IMR-90 (cell line): ENCODE data around the gene PFKFB1. TPM values are rescaled to one million over a fixed set of nuclear protein-coding genes. Genes with fewer than 3 reads are reported as not detected.

ENCODE experiments used
- ATAC-seq: fragments of 200-7000 bp; cut with Tn5 transposase; 2 replicates; pipeline ENCODE4 v1.9.1; 2020; ENCODE audit warnings: low read depth, mild to moderate bottlenecking, moderate library complexity
- BruUV-seq: library from RNA; stranded (reverse); fragments of 400-500 nt; replicated peaks from 2 replicates; lab custom pipeline; 2021; lab: Mats Ljungman, UMichigan
- CTCF ChIA-PET: fragments of 300-600 bp; formaldehyde crosslinking; extraction: SDS; loops from one replicate; lab custom pipeline; 2021; ENCODE audit warnings: antibody characterized with exemption; lab: Yijun Ruan, JAX
- POLR2A ChIA-PET: fragments of 300-600 bp; sonication (Branson Sonifier 250); formaldehyde crosslinking; loops from one replicate; lab custom pipeline; 2022; ENCODE audit warnings: antibody characterized with exemption; ENCODE audit not compliant: unreplicated experiment; lab: Charles Lee
- DNase-seq: peaks from one replicate; pipeline ENCODE4 v3.0.0; 2013
- H2AFZ ChIP-seq: replicated peaks from 2 replicates; pipeline ENCODE3; 2013; ENCODE audit warnings: low read length, mild to moderate bottlenecking; ENCODE audit not compliant: poor library complexity
- H2AK5ac ChIP-seq: 2 replicates; pipeline ENCODE4 v1.6.1; 2013; ENCODE audit warnings: low read depth, low read length, inconsistent platforms
- H2AK9ac ChIP-seq: replicated peaks from 2 replicates; pipeline ENCODE3; 2013; ENCODE audit warnings: mild to moderate bottlenecking, low read depth, low read length, moderate library complexity; ENCODE audit not compliant: poor library complexity
- H2BK120ac ChIP-seq: 2 replicates; pipeline ENCODE4 v1.6.1; 2013; ENCODE audit warnings: low read depth, low read length, inconsistent platforms
- H2BK15ac ChIP-seq: 3 replicates; pipeline ENCODE4 v1.6.1; 2013; ENCODE audit warnings: low read depth, low read length, inconsistent platforms
- H2BK20ac ChIP-seq: 2 replicates; pipeline ENCODE4 v1.6.1; 2013; ENCODE audit warnings: low read depth, mild to moderate bottlenecking, inconsistent platforms, low read length, moderate library complexity
- H2BK5ac ChIP-seq: 2 replicates; pipeline ENCODE4 v1.6.1; 2013; ENCODE audit warnings: mild to moderate bottlenecking, low read depth, low read length, inconsistent platforms; ENCODE audit not compliant: poor library complexity, severe bottlenecking
- H3K14ac ChIP-seq: replicated peaks from 2 replicates; pipeline ENCODE4 v1.6.1; 2013; ENCODE audit warnings: low read depth, low read length, inconsistent platforms
- H3K18ac ChIP-seq: 2 replicates; pipeline ENCODE4 v1.6.1; 2013; ENCODE audit warnings: low read depth, low read length, control low read depth
- H3K23ac ChIP-seq: 2 replicates; pipeline ENCODE4 v1.6.1; 2013; ENCODE audit warnings: low read depth, low read length, inconsistent platforms
- H3K27ac ChIP-seq: 2 replicates; pipeline ENCODE4 v1.5.1; 2013; ENCODE audit warnings: mild to moderate bottlenecking, control low read depth, low read length; ENCODE audit not compliant: insufficient read depth
- H3K27me3 ChIP-seq: 2 replicates; pipeline ENCODE4 v1.6.1; 2013; ENCODE audit warnings: low read length; ENCODE audit not compliant: control insufficient read depth, insufficient read depth
- H3K36me3 ChIP-seq: 2 replicates; pipeline ENCODE4 v1.6.1; 2013; ENCODE audit warnings: low read length, mixed read lengths; ENCODE audit not compliant: control insufficient read depth, insufficient read depth
- H3K4ac ChIP-seq: 2 replicates; pipeline ENCODE4 v1.6.1; 2013; ENCODE audit warnings: low read depth, low read length, inconsistent platforms
- H3K4me1 ChIP-seq: 2 replicates; pipeline ENCODE4 v1.6.1; 2013; ENCODE audit warnings: low read length, mixed read lengths; ENCODE audit not compliant: control insufficient read depth, insufficient read depth
- H3K4me2 ChIP-seq: 2 replicates; pipeline ENCODE4 v1.6.1; 2013; ENCODE audit warnings: low read depth, mild to moderate bottlenecking, control low read depth, low read length, moderate library complexity
- H3K4me3 ChIP-seq: 2 replicates; pipeline ENCODE4 v1.5.1; 2013; ENCODE audit warnings: low read depth, mild to moderate bottlenecking, control low read depth, low read length, moderate library complexity; ENCODE audit not compliant: insufficient read depth
- H3K56ac ChIP-seq: 2 replicates; pipeline ENCODE4 v1.6.1; 2013; ENCODE audit warnings: low read length, inconsistent platforms; ENCODE audit not compliant: insufficient read depth; ENCODE audit errors: extremely low read depth
- H3K79me1 ChIP-seq, 2 experiments: 2 replicates each; pipeline ENCODE4 v1.6.1; 2013; ENCODE audit warnings: low read length in 2 of 2, inconsistent platforms in 1 of 2, low read depth in 1 of 2
- H3K9ac ChIP-seq: 2 replicates; pipeline ENCODE4 v1.6.1; 2013; ENCODE audit warnings: low read depth, low read length, control low read depth
- H3K9me1 ChIP-seq: 2 replicates; pipeline ENCODE4 v1.6.1; 2013; ENCODE audit warnings: low read length, inconsistent platforms; ENCODE audit not compliant: insufficient read depth
- H3K9me3 ChIP-seq: 2 replicates; pipeline ENCODE4 v1.6.1; 2013; ENCODE audit warnings: low read length; ENCODE audit not compliant: control insufficient read depth, insufficient read depth
- H4K20me1 ChIP-seq: 2 replicates; pipeline ENCODE4 v1.6.1; 2013; ENCODE audit warnings: low read length, inconsistent platforms; ENCODE audit not compliant: insufficient read depth
- H4K5ac ChIP-seq: 2 replicates; pipeline ENCODE4 v1.6.1; 2013; ENCODE audit warnings: mild to moderate bottlenecking, low read depth, low read length, control low read depth
- H4K8ac ChIP-seq, 2 experiments: 2 replicates each; pipeline ENCODE4 v1.6.1; 2013; ENCODE audit warnings: low read depth in 2 of 2, low read length in 2 of 2, control low read depth in 1 of 2, inconsistent platforms in 1 of 2
- H4K91ac ChIP-seq: 2 replicates; pipeline ENCODE4 v1.6.1; 2013; ENCODE audit warnings: low read depth, low read length, inconsistent platforms; ENCODE audit not compliant: insufficient read depth
- MAZ ChIP-seq: IDR thresholded peaks from 2 replicates; pipeline ENCODE4 v1.6.1; 2012; ENCODE audit warnings: low read depth, mild to moderate bottlenecking, low read length, improper control_type of control experiment, moderate library complexity, borderline replicate concordance
- RCOR1 ChIP-seq: IDR thresholded peaks from 2 replicates; pipeline ENCODE4 v1.6.1; 2012; ENCODE audit warnings: mild to moderate bottlenecking, low read length, improper control_type of control experiment; ENCODE audit not compliant: insufficient replicate concordance
- WGBS, 2 experiments: methylation state at CpG; one replicate each; pipeline versions ENCODE4 v1.1.5 to v1.1.7; 2013; ENCODE audit warnings: missing lambda C conversion rate in 2 of 2; ENCODE audit not compliant: insufficient read length in 1 of 2; ENCODE audit errors: extremely low coverage in 2 of 2; 5-methylcytosine and 5-hydroxymethylcytosine counted together
- dilution Hi-C: fragments of 300-500 bp; cut with HindIII; formaldehyde crosslinking; loops from one replicate; pipeline ENCODE4 v1.14.3; 2018; ENCODE audit warnings: low sequenced_read_pairs; ENCODE audit not compliant: unreplicated experiment
- in situ Hi-C: fragments of 300-500 bp; cut with MboI; formaldehyde crosslinking; loops from 3 replicates; pipeline ENCODE4 v1.14.3; 2019; ENCODE audit warnings: low sequenced_read_pairs, inconsistent platforms, mixed read lengths
- intact Hi-C: fragments of 100-400 bp; cut with micrococcal nuclease; formaldehyde crosslinking; loops from 2 replicates; pipeline ENCODE4 v1.10.0; 2022
- polyA plus RNA-seq, 3 experiments: library from polyadenylated mRNA; depleted of rRNA; stranded (reverse); fragments of >200 nt; gene quantifications; 2 replicates each; pipeline ENCODE4 v1.2.3, GENCODE V29; 2012; ENCODE audit warnings: low replicate concordance in 1 of 3
- total RNA-seq: library from RNA; depleted of rRNA; stranded (reverse); fragments of >200 nt; gene quantifications from 2 replicates; pipeline ENCODE4 v1.2.3, GENCODE V29; 2012

Gene PFKFB1
- total and polyA plus RNA-seq, 2 of the 4 experiments (the other 2 are of a cell fraction): under 0.01 to 0.15 TPM

GRCh38 chrX:54994668-54995351 lies 822 bp upstream of the PFKFB1 start:
- no peak overlapping the region for H3K14ac ChIP-seq
- in situ Hi-C loops: no loop called here
- no peak overlapping the region for H3K9ac ChIP-seq
- H2AK5ac ChIP-seq: no peak overlapping the region
- intact Hi-C loops: no loop called here
- 60% methylated on average over 1 of the region's 6 CpGs; no CpG with 5 or more reads in 1 of the 2 experiments for WGBS, 2 experiments
- H3K18ac ChIP-seq: no peak overlapping the region
- no peak overlapping the region for H2BK15ac ChIP-seq
- no peak overlapping the region for H3K27ac ChIP-seq
- no peaks in the 10 kb centered on the region for H3K9me3 ChIP-seq
- dilution Hi-C loops: no loop called here
- no peak overlapping the region for H2AFZ ChIP-seq
- H3K4me2 ChIP-seq: no peak overlapping the region
- POLR2A ChIA-PET: no interaction called here
- CTCF ChIA-PET: no interaction called here
- H4K5ac ChIP-seq: no peak overlapping the region
- no peaks in the 10 kb centered on the region for H3K79me1 ChIP-seq
- ATAC-seq (no peak), DNase-seq (no peak)
- peaks cover 14% of the 10 kb centered on the region for H3K27me3 ChIP-seq
- no peak overlapping the region for H2AK9ac ChIP-seq
- no peak overlapping the region for H2BK5ac ChIP-seq
- no peak overlapping the region for H3K23ac ChIP-seq
- no peak for TF ChIP-seq MAZ
- TF ChIP-seq RCOR1: no peak
- no peaks in the 10 kb centered on the region for H4K20me1 ChIP-seq
- H3K4me3 ChIP-seq: no peak overlapping the region
- BruUV-seq: no TSS peak
- H3K4me1 ChIP-seq: no peaks in the 10 kb centered on the region
- H4K8ac ChIP-seq: no peak overlapping the region
- no peak overlapping the region for H4K91ac ChIP-seq
- no peaks in the 10 kb centered on the region for H3K9me1 ChIP-seq
- H3K4ac ChIP-seq: no peak overlapping the region
- no peak overlapping the region for H2BK120ac ChIP-seq
- no peak overlapping the region for H3K56ac ChIP-seq
- H3K36me3 ChIP-seq: no peaks in the 10 kb centered on the region
- no peak overlapping the region for H2BK20ac ChIP-seq
